A673 (cell line): ENCODE measurements around the gene MYO15B. TPM values are rescaled to one million over a fixed set of nuclear protein-coding genes. Genes with fewer than 3 reads are reported as not detected.

Experiments used
- BruUV-seq: library from RNA; stranded (reverse); fragments of 400-500 nt; replicated peaks from 2 replicates; lab custom pipeline; 2021; lab: Mats Ljungman, UMichigan
- CTCF ChIA-PET: fragments of 300-600 bp; sonication (Branson Sonifier 250); formaldehyde crosslinking; loops from one replicate; lab custom pipeline; 2022; ENCODE audit warnings: antibody characterized with exemption; lab: Charles Lee
- POLR2A ChIA-PET: fragments of 300-600 bp; sonication (Branson Sonifier 250); formaldehyde crosslinking; loops from one replicate; lab custom pipeline; 2022; ENCODE audit warnings: antibody characterized with exemption; ENCODE audit not compliant: low non-redundant PET; lab: Charles Lee
- DNase-seq: peaks from one replicate; pipeline ENCODE4 v3.0.0-alpha.2; 2015; ENCODE audit warnings: low spot score
- H3K27ac ChIP-seq: fragments of 200-600 bp; sonication (generic); 2 replicates; pipeline ENCODE4 v1.5.1; 2016; ENCODE audit warnings: mixed run types, low read depth, mild to moderate bottlenecking, mixed read lengths, antibody characterized with exemption, low read length; ENCODE audit not compliant: poor library complexity, severe bottlenecking
- H3K27me3 ChIP-seq: fragments of 200-600 bp; sonication (generic); replicated peaks from 2 replicates; pipeline ENCODE4 v1.6.1; 2017; ENCODE audit warnings: mixed run types, low read depth, mild to moderate bottlenecking, mixed read lengths, antibody characterized with exemption, low read length; ENCODE audit not compliant: insufficient read depth, poor library complexity
- H3K36me3 ChIP-seq: fragments of 200-600 bp; sonication (generic); 2 replicates; pipeline ENCODE4 v1.6.1; 2016; ENCODE audit warnings: mixed run types, mild to moderate bottlenecking, mixed read lengths, antibody characterized with exemption, low read length; ENCODE audit not compliant: insufficient read depth, poor library complexity, severe bottlenecking
- H3K4me1 ChIP-seq: fragments of 200-600 bp; sonication (generic); 2 replicates; pipeline ENCODE4 v1.6.1; 2017; ENCODE audit warnings: mixed run types, mild to moderate bottlenecking, mixed read lengths, antibody characterized with exemption, low read length; ENCODE audit not compliant: insufficient read depth, poor library complexity, severe bottlenecking
- H3K4me3 ChIP-seq: fragments of 200-600 bp; sonication (generic); 2 replicates; pipeline ENCODE4 v1.5.1; 2016; ENCODE audit warnings: low read depth, mixed run types, mild to moderate bottlenecking, mixed read lengths, low read length; ENCODE audit not compliant: poor library complexity, severe bottlenecking
- H3K9me3 ChIP-seq: fragments of 200-600 bp; sonication (generic); 2 replicates; pipeline ENCODE4 v1.6.1; 2016; ENCODE audit warnings: mixed run types, low read depth, mild to moderate bottlenecking, mixed read lengths, antibody characterized with exemption, low read length; ENCODE audit not compliant: poor library complexity, severe bottlenecking
- EZH2 ChIP-seq: fragments of 200-600 bp; sonication (generic); IDR thresholded peaks from 2 replicates; pipeline ENCODE4 v1.6.1; 2017; ENCODE audit warnings: borderline replicate concordance, low read depth, mild to moderate bottlenecking, mixed read lengths, antibody characterized with exemption, low read length; ENCODE audit not compliant: poor library complexity, severe bottlenecking
- intact Hi-C: fragments of 100-400 bp; cut with micrococcal nuclease; formaldehyde crosslinking; loops from one replicate; pipeline ENCODE4 v1.10.0; 2022; ENCODE audit not compliant: unreplicated experiment
- total RNA-seq: library from RNA; stranded (reverse); gene quantifications from 2 replicates; pipeline ENCODE4 v1.2.3, GENCODE V29; 2021
- TF ChIP-seq, protein P1 (sequence below): fragments of 300-800, 200-600 bp; sonication (generic); conservative IDR thresholded peaks from 2 replicates; pipeline ENCODE4 v1.5.1; 2017; ENCODE audit warnings: low read depth, mild to moderate bottlenecking, antibody characterized with exemption, low read length, moderate library complexity, mixed read lengths

The MYO15B gene
- total RNA-seq, 1 experiment from 2014 or later: 9.3 TPM

DNA sequence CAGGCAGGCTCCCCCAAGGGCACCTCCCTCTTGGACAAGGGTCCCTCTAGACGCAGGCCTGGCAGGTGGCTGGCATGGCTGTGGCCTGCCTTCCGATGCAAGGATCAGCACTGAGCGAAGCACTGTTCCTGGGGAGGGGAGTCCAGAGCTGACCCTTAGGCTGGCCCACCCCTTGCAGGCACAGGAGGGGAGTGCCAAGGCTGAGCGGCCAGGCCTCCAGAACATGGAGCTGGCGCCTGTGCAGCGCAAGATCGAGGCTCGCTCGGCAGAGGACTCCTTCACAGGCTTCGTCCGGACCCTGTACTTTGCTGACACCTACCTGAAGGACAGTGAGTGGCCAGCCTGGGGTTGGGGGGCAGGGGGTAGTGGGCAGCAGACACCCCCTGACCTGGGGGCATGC lies 16.8 kb upstream of the MYO15B start:
- H3K4me3 ChIP-seq: no peak overlapping the region
- no peak for DNase-seq
- no peak for TF ChIP-seq EZH2
- TF ChIP-seq, protein P1, sequence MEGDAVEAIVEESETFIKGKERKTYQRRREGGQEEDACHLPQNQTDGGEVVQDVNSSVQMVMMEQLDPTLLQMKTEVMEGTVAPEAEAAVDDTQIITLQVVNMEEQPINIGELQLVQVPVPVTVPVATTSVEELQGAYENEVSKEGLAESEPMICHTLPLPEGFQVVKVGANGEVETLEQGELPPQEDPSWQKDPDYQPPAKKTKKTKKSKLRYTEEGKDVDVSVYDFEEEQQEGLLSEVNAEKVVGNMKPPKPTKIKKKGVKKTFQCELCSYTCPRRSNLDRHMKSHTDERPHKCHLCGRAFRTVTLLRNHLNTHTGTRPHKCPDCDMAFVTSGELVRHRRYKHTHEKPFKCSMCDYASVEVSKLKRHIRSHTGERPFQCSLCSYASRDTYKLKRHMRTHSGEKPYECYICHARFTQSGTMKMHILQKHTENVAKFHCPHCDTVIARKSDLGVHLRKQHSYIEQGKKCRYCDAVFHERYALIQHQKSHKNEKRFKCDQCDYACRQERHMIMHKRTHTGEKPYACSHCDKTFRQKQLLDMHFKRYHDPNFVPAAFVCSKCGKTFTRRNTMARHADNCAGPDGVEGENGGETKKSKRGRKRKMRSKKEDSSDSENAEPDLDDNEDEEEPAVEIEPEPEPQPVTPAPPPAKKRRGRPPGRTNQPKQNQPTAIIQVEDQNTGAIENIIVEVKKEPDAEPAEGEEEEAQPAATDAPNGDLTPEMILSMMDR: no peak
- no peak overlapping the region for H3K27ac ChIP-seq
- H3K4me1 ChIP-seq: no peaks in the 10 kb centered on the region
- intact Hi-C loops: no loop called here
- BruUV-seq: no TSS peak
- ChIA-PET POLR2A (no interaction called here), CTCF (no interaction called here)
- H3K9me3 ChIP-seq: no peaks in the 10 kb centered on the region
- no peaks in the 10 kb centered on the region for H3K36me3 ChIP-seq
- no peaks in the 10 kb centered on the region for H3K27me3 ChIP-seq

DNA sequence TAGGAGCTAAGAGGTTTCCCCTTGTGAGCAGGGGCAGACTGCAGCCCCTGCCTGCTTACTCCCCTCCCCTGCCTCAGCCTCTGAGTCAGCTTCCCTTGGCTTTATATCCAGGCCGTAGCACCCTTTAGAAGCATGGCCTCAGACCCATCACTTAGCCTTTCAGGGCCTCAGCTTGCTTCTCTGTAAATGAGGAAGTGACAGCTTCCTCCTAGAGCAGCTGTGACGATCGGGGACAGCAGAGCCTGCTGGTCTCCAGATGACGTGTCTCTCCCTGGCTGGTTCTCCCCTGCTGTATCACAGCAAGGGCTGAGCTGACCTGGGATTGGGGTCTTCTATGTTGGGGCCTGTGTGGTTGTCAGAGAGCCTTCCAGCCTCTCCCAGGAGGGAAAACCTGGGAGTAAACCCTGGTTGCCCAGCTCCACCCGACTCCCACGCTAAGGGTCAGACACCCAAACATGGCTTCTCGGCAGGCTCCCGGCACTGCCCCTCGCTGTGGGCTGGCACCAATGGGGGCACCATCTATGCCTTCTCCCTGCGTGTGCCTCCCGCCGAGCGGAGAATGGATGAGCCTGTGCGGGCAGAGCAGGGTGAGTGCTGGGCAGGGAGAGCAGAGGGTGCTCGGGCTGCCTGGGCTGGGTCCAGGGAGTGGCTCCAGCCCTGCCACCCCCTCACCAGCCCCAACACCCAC lies 16.3 kb upstream of the MYO15B start:
- no peak for DNase-seq
- TF ChIP-seq, protein P1: no peak
- TF ChIP-seq EZH2: no peak
- no TSS peak for BruUV-seq
- Histone ChIP-seq H3K9me3 (no peaks in the 10 kb centered on the region), H3K36me3 (no peaks in the 10 kb centered on the region), H3K27ac (no peak overlapping the region), H3K4me3 (no peak overlapping the region), H3K4me1 (no peaks in the 10 kb centered on the region), H3K27me3 (no peaks in the 10 kb centered on the region)
- POLR2A ChIA-PET: no interaction called here
- intact Hi-C loops: no loop called here
- CTCF ChIA-PET: no interaction called here

DNA sequence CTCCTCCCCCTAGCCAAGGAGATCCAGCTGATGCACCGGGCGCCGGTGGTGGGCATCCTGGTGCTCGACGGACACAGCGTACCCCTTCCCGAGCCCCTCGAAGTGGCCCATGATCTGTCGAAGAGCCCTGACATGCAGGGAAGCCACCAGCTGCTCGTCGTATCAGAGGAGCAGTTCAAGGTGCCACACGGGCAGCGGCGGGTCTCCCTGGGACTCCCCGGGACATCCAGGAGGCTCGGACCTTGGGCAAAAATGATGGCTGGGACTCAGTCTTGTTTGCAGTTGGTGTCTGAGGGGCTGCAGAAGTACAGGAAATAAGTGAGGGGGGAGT lies 15.8 kb upstream of the MYO15B start:
- no TSS peak for BruUV-seq
- intact Hi-C loops: no loop called here
- H3K4me3 ChIP-seq: no peak overlapping the region
- H3K36me3 ChIP-seq: no peaks in the 10 kb centered on the region
- no peak for DNase-seq
- TF ChIP-seq EZH2: no peak
- CTCF ChIA-PET: interaction anchor here (0.7 kb wide), 1 partner anchor 9 kb away, joined by 12 read pairs; no protein-coding TSS in a partner anchor
- no peaks in the 10 kb centered on the region for H3K27me3 ChIP-seq
- H3K27ac ChIP-seq: no peak overlapping the region
- POLR2A ChIA-PET: no interaction called here
- no peaks in the 10 kb centered on the region for H3K4me1 ChIP-seq
- no peaks in the 10 kb centered on the region for H3K9me3 ChIP-seq
